ENCODE results near the gene FAM204A.

FAM204A gene

GRCh38 chr10:118330295-118331076 is 11.6 kb downstream of the FAM204A start:
- DNase-seq (ENCODE audit: low spot score): no peak

GRCh38 chr10:118324140-118324539 is 18.0 kb downstream of the FAM204A start:
- no peak for DNase-seq (ENCODE audit: low spot score)

DNA sequence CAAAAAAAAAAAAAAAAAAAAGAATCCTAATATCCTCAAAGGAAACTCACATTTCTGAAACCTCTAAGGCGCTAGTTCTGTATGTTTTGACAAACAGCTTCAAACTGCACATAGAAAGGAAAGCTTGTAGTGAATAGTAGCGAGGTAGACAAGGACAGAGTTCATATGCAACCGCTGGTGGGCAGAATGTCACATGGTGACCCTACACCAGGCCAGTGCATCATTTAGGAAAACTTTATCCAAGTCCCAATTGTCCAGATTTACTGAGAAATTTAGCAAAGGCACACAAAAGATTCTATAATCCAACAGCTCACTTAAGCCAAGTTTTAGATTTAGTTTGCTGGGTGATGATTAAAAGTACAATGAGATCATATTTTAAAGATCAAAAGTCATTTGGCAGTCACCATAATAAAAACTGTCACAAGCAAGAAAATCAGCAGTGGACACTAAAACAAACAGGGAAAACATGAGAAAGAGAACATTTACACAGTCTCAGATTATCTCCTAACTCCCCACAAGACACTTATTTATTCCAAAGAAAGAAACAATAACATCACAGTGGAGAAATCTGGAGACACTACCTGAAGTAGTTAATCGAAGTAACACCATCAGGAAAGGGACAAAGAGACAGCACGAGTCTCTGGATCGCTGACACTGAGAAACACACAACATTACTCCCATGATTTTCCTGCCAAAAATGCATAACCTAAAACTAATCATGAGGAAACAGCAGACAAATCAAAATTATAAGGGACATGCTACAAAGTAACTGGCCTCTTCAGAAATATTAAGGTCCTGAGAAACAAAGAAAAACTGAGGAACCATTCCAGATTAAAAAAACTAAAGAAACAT is 20.2 kb downstream of the FAM204A start:
- no peak for DNase-seq (ENCODE audit: low spot score)

- DNase-seq (ENCODE audit: low spot score): peak; percentile 17
Measured at GRCh38 chr10:118315629-118316028, 26.5 kb downstream of the FAM204A start.

GRCh38 chr10:118314882-118315281 is 27.2 kb downstream of the FAM204A start:
- DNase-seq (ENCODE audit: low spot score): no peak

DNA sequence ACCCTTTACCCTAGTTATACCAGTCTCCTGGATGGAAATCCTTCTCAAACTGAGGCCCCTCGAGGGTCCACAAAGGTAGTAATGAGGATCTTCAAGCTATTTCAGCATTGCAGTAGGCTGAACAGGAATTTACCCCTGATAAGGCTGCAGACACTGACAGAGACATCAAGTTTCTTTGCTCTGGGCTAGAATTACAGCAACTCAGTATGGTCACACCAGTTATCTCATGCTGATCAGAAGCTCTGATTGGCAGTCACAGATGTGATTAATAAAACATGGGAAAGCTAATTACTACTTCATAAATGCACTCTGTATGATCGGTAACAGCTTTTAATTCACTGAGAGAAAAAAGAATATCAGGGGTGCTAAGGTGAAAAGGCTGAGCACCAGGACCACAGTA is 30.6 kb downstream of the FAM204A start:
- no peak for DNase-seq (ENCODE audit: low spot score)

DNA sequence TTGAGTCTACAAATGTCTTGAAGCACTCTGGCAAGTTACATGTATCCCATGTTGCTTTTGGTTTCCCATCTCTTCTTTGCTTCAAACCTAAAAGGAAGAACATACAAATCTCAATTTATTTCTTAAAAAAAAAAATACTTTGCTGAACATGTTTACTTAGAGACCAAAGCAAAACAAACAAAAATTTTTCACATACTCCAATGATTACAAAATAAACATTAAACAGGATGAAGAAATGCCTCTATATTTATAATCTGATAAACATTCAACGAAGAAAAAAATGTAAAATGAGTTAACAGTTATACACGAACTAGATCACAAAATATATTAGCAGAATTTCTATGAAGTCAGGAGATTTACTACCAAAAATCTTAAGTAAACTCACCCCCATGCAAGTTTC is 31.3 kb downstream of the FAM204A start:
- DNase-seq (ENCODE audit: low spot score): no peak

- no peak for DNase-seq (ENCODE audit: low spot score)
Measured at GRCh38 chr10:118309911-118310310, 32.2 kb downstream of the FAM204A start.

GRCh38 chr10:118308664-118309063 is 33.5 kb downstream of the FAM204A start:
- no peak for DNase-seq (ENCODE audit: low spot score)

DNA sequence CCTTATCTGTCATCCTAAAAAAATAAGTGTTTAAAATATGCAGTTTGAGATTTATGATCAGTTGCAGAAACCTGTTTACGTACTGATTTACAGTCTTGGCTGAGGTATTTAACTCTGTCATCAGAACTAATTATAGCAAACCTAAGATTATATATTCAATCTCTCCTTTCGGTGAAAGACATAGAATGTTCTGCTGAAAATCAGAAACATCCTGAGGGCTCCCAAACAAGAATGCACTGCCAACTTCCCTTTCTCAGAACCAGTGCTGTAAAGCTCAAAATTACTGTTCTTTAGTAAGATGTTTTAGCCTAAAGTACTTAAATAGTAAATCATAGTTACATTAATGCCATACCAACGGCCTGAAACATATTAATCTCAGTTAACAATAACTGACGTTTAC is 34.3 kb downstream of the FAM204A start:
- DNase-seq (ENCODE audit: low spot score): no peak

GRCh38 chr10:118307220-118307619 is 34.9 kb downstream of the FAM204A start:
- no peak for DNase-seq (ENCODE audit: low spot score)

- DNase-seq (ENCODE audit: low spot score): no peak
Measured at GRCh38 chr10:118305730-118306129, 36.4 kb downstream of the FAM204A start.

- DNase-seq (ENCODE audit: low spot score): no peak
Measured at GRCh38 chr10:118304521-118304920, 37.6 kb downstream of the FAM204A start.

DNA sequence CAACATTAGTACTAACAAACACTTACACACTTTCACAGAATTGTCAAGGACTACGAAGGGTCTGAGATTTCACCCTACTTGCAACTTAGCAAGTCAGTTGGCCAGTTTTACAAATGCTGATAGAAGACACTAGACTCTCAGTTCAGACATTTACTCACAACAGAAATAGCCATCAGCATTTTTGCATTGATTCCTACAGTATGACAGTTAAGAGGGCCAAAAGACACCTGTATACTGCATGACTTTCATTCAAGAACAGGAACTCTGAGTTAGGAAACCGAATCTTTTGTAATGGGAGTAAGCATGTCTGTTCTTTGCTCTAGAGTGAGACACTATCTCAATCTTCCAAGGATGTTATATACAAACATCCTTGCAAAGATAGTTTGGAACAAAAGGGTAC is 40.9 kb downstream of the FAM204A start:
- no peak for DNase-seq (ENCODE audit: low spot score)

GRCh38 chr10:118300320-118300719 is 41.8 kb downstream of the FAM204A start:
- DNase-seq (ENCODE audit: low spot score): no peak

- no peak for DNase-seq (ENCODE audit: low spot score)
Measured at GRCh38 chr10:118298787-118299186, 43.3 kb downstream of the FAM204A start.

- DNase-seq (ENCODE audit: low spot score): no peak
Measured at GRCh38 chr10:118291122-118291521, 51.0 kb downstream of the FAM204A start.

DNA sequence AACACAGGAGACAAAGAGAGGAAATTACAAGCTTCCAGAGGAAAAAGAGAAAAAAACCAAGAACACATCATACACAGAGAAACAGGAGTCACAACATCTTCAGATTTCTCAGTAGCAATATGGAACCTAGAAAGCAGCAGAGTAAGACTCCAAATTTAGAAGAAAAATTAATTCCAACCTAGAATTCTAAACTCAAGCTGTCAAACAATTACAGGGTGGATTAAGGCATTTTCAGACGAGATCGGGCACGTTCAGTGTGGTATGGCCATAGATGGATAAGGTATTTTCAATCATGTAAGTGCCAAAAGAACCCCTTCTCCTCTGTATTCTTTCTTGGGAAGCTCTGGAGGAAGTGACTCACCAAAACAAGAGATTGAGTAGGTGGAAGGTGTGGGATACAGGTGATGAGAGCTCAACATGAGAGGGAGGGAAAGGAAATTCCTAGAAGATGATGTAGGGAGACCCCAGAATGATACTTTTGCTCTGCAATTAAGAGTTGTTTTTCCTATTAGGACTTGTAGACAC is 51.6 kb downstream of the FAM204A start:
- no peak for DNase-seq (ENCODE audit: low spot score)

- DNase-seq (ENCODE audit: low spot score): no peak
Measured at GRCh38 chr10:118287076-118287806, 54.9 kb downstream of the FAM204A start.

- no peak for DNase-seq (ENCODE audit: low spot score)
Measured at GRCh38 chr10:118286051-118286838, 55.9 kb downstream of the FAM204A start.

- DNase-seq (ENCODE audit: low spot score): no peak
Measured at GRCh38 chr10:118282670-118283069, 59.5 kb downstream of the FAM204A start.

- DNase-seq (ENCODE audit: low spot score): no peak
Measured at GRCh38 chr10:118278649-118279048, 63.5 kb downstream of the FAM204A start.
